ENCODE measurements around the gene HS3ST3B1. TPM values are rescaled to one million over a fixed set of nuclear protein-coding genes. Genes with fewer than 3 reads are reported as not detected.
A peak's percentile ranks its signal among the peaks of the same experiment; 100 is the strongest.

HS3ST3B1 gene
- total and polyA plus RNA-seq, 5 donors = 0.93 to 2.6 (median 2.0) TPM

DNA sequence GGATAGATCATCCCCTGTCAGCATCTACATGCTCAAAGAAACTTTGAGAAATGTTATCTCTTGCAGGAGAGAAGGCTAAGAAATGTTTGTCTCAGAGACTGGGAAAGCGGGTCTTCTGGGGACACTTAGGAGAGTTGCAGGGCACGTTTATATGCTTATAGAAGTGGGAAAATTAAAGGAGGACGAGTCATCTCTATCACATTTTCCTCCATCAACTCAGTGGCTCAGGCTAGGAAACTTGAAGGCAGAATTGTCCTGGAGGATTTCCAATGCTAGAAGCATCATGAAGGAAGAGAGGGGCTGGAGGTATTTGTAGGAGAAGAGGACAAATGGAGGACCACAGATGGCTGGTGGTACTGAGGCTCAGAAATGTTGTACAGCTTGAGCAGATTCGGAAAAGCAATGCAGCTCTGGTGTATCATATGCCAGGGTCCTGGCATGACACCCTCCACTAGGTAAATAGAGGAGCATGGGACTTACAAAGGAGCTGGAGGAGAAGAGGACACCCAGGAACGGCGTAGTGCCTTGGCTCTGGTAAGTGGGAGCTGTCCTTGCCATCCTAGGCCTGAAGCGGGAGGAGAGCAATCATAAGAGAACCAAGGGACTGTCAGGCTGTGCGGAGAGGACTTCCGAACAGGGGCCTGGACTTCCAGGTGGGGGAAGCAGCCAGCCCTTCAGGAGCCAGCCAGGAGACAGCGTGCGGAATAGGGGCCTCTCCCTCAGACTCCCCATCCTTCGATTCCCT is 4.5 kb upstream of the HS3ST3B1 start:
- H3K27me3 ChIP-seq (ENCODE audit: control insufficient read depth, insufficient read depth) = peaks cover 4% of the 10 kb centered on the region
- H3K4me3 ChIP-seq (ENCODE audit: low read length) = no peak overlapping the region
- intact Hi-C loops (cut with DNase I) = loop anchor here in 1 of 4 donors (5.0 kb wide), 1 partner anchor 699 kb away; no protein-coding TSS in a partner anchor
- WGBS = 45% methylated on average over 12 of the region's 12 CpGs
- no peak overlapping the region for H3K27ac ChIP-seq (ENCODE audit: low read length)
- no peaks in the 10 kb centered on the region for H3K4me1 ChIP-seq (ENCODE audit: control insufficient read depth, insufficient read depth, low read length)
- no peak for ATAC-seq
- DNase-seq = no peak
- H3K9me3 ChIP-seq (ENCODE audit: control insufficient read depth, low read length) = no peaks in the 10 kb centered on the region

- H3K27me3 ChIP-seq (ENCODE audit: control insufficient read depth, insufficient read depth) = peaks cover 4% of the 10 kb centered on the region
- peak overlapping the region; percentile 39 for H3K4me3 ChIP-seq (ENCODE audit: low read length)
- H3K4me1 ChIP-seq (ENCODE audit: control insufficient read depth, insufficient read depth, low read length) = no peaks in the 10 kb centered on the region
- no peaks in the 10 kb centered on the region for H3K9me3 ChIP-seq (ENCODE audit: control insufficient read depth, low read length)
- H3K27ac ChIP-seq (ENCODE audit: low read length) = no peak overlapping the region
- peak; percentile 24 to 76 (median 70) for DNase-seq
- 2% methylated on average over 63 of the region's 63 CpGs for WGBS
- no peak for ATAC-seq
- intact Hi-C loops (cut with DNase I) = loop anchor here in 1 of 4 donors (5.0 kb wide), 1 partner anchor 700 kb away; no protein-coding TSS in a partner anchor
Observed at GRCh38 chr17:14297161-14297851, 3.6 kb upstream of the HS3ST3B1 start.

GRCh38 chr17:14298221-14298946 is 2.5 kb upstream of the HS3ST3B1 start:
- no peaks in the 10 kb centered on the region for H3K4me1 ChIP-seq (ENCODE audit: control insufficient read depth, insufficient read depth, low read length)
- intact Hi-C loops (cut with DNase I) = loop anchor here in 1 of 4 donors (5.0 kb wide), 1 partner anchor 701 kb away; no protein-coding TSS in a partner anchor
- no peaks in the 10 kb centered on the region for H3K9me3 ChIP-seq (ENCODE audit: control insufficient read depth, low read length)
- WGBS = 21% methylated on average over 42 of the region's 42 CpGs
- H3K27me3 ChIP-seq (ENCODE audit: control insufficient read depth, insufficient read depth) = peaks cover 2% of the 10 kb centered on the region
- DNase-seq (no peak), ATAC-seq (no peak)
- H3K27ac ChIP-seq (ENCODE audit: low read length) = no peak overlapping the region
- no peak overlapping the region for H3K4me3 ChIP-seq (ENCODE audit: low read length)

GRCh38 chr17:14298947-14299279 is 2.0 kb upstream of the HS3ST3B1 start:
- 14% methylated on average over 8 of the region's 8 CpGs for WGBS
- no peak for DNase-seq
- Histone ChIP-seq H3K27ac (ENCODE audit: low read length) (no peak overlapping the region), H3K4me3 (ENCODE audit: low read length) (peak overlapping the region; percentile 41), H3K27me3 (ENCODE audit: control insufficient read depth, insufficient read depth) (peaks cover under 1% of the 10 kb centered on the region), H3K9me3 (ENCODE audit: control insufficient read depth, low read length) (no peaks in the 10 kb centered on the region), H3K4me1 (ENCODE audit: control insufficient read depth, insufficient read depth, low read length) (no peaks in the 10 kb centered on the region)
- intact Hi-C loops (cut with DNase I) = loop anchor here in 1 of 4 donors (5.0 kb wide), 1 partner anchor 702 kb away; no protein-coding TSS in a partner anchor
- ATAC-seq = no peak

- peak; percentile 39 to 72 (median 67) for DNase-seq
- no peaks in the 10 kb centered on the region for H3K4me1 ChIP-seq (ENCODE audit: control insufficient read depth, insufficient read depth, low read length)
Observed at GRCh38 chr17:14299280-14300141, 1.4 kb upstream of the HS3ST3B1 start.

DNA sequence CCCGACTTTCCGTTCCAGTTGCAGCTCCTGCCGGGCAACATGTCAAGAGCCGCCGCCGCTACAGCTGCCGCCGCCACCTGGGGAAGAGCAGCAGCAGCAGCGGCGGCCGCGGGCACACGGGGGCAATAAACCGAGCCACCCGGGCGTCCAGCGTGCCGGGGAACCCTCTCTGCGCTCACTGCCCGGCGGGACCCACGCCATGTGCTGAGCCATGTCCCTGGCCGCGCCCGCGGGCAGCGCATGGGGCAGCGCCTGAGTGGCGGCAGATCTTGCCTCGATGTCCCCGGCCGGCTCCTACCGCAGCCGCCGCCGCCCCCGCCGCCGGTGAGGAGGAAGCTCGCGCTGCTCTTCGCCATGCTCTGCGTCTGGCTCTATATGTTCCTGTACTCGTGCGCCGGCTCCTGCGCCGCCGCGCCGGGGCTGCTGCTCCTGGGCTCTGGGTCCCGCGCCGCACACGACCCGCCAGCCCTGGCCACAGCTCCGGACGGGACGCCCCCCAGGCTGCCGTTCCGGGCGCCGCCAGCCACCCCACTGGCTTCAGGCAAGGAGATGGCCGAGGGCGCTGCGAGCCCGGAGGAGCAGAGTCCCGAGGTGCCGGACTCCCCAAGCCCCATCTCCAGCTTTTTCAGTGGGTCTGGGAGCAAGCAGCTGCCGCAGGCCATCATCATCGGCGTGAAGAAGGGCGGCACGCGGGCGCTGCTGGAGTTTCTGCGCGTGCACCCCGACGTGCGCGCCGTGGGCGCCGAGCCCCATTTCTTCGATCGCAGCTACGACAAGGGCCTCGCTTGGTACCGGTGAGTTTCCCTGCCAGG is 604 bp downstream of the HS3ST3B1 start:
- under 1% methylated on average over 90 of the region's 90 CpGs for WGBS

More at GRCh38 chr17:14299280-14300141, 1.4 kb upstream of the HS3ST3B1 start:
- Histone ChIP-seq H3K9me3 (ENCODE audit: control insufficient read depth, low read length) (no peaks in the 10 kb centered on the region), H3K27ac (ENCODE audit: low read length) (no peak overlapping the region), H3K27me3 (ENCODE audit: control insufficient read depth, insufficient read depth) (no peaks in the 10 kb centered on the region), H3K4me3 (ENCODE audit: low read length) (peak overlapping the region; percentile 41)
- ATAC-seq = no peak
- WGBS = 2% methylated on average over 52 of the region's 52 CpGs
- intact Hi-C loops (cut with DNase I) = loop anchor here (5.0 to 10.0 kb wide), 2 partner anchors 702 to 965 kb away; no protein-coding TSS in a partner anchor

DNA sequence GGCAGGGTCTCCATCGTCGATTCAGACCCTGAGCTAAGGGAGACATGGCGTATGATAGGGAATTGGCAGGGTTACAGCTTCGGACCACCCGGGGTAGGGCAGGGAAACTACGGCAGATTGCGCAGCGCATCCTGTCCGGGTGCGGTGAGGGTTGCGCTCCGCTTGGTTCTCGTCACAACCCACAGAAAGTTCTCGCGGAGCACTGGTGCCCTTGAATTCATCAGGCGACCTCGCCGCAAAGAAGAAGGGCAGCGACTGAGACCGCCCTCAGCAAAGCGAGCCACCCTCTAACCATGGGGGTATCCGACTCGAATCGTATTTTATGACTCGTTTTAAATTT is 1.2 kb downstream of the HS3ST3B1 start:
- H3K9me3 ChIP-seq (ENCODE audit: control insufficient read depth, low read length) = no peaks in the 10 kb centered on the region
- ATAC-seq (no peak), DNase-seq (peak; percentile 39 to 75 (median 71))
- no peaks in the 10 kb centered on the region for H3K4me1 ChIP-seq (ENCODE audit: control insufficient read depth, insufficient read depth, low read length)
- H3K27me3 ChIP-seq (ENCODE audit: control insufficient read depth, insufficient read depth) = no peaks in the 10 kb centered on the region
- WGBS = under 1% methylated on average over 25 of the region's 25 CpGs
- no peak overlapping the region for H3K27ac ChIP-seq (ENCODE audit: low read length)
- intact Hi-C loops (cut with DNase I) = loop anchor here (2.0 to 10.0 kb wide), 3 partner anchors 705 to 967 kb away; no protein-coding TSS in a partner anchor
- peak overlapping the region; percentile 41 for H3K4me3 ChIP-seq (ENCODE audit: low read length)

More for the DNA sequence above, 604 bp downstream of the HS3ST3B1 start:
- intact Hi-C loops (cut with DNase I) = loop anchor here (2.0 to 10.0 kb wide), 3 partner anchors 704 to 967 kb away; no protein-coding TSS in a partner anchor
- Histone ChIP-seq H3K4me1 (ENCODE audit: control insufficient read depth, insufficient read depth, low read length) (no peaks in the 10 kb centered on the region), H3K4me3 (ENCODE audit: low read length) (peak overlapping the region; percentile 41), H3K9me3 (ENCODE audit: control insufficient read depth, low read length) (no peaks in the 10 kb centered on the region), H3K27ac (ENCODE audit: low read length) (peak overlapping the region; percentile 20), H3K27me3 (ENCODE audit: control insufficient read depth, insufficient read depth) (no peaks in the 10 kb centered on the region)
- DNase-seq = no peak
- peak; percentile 2 to 4 for ATAC-seq

GRCh38 chr17:14302431-14303099 is 1.7 kb downstream of the HS3ST3B1 start:
- Histone ChIP-seq H3K4me1 (ENCODE audit: control insufficient read depth, insufficient read depth, low read length) (no peaks in the 10 kb centered on the region), H3K27ac (ENCODE audit: low read length) (no peak overlapping the region), H3K4me3 (ENCODE audit: low read length) (peak overlapping the region; percentile 41), H3K27me3 (ENCODE audit: control insufficient read depth, insufficient read depth) (no peaks in the 10 kb centered on the region), H3K9me3 (ENCODE audit: control insufficient read depth, low read length) (no peaks in the 10 kb centered on the region)
- ATAC-seq (peak; percentile 84 to 85), DNase-seq (peak; percentile 86 to 94 (median 94))
- intact Hi-C loops (cut with DNase I) = loop anchor here (2.0 to 10.0 kb wide), 3 partner anchors 705 to 968 kb away; no protein-coding TSS in a partner anchor
- 1% methylated on average over 64 of the region's 64 CpGs for WGBS

All from right cardiac atrium (tissue), 5 donors.